K562 (cell line): Measurements from ENCODE around the gene CSTF2T. TPM values are rescaled to one million over a fixed set of nuclear protein-coding genes. Genes with fewer than 3 reads are reported as not detected.

Experiments
- CBFA2T3 ChIP-seq: fragments of 450-650 bp; IDR thresholded peaks from 2 replicates; pipeline ENCODE4 v1.6.1; 2017
- CTBP1 ChIP-seq: fragments of 450-650 bp; IDR thresholded peaks from 2 replicates; pipeline ENCODE4 v1.6.1; 2016; ENCODE audit warnings: borderline replicate concordance
- DDX20 ChIP-seq: fragments of 450-650 bp; IDR thresholded peaks from 2 replicates; pipeline ENCODE4 v1.6.1; 2016; ENCODE audit warnings: missing genetic modification characterization, low read depth, mild to moderate bottlenecking, missing compliant biosample characterization, moderate library complexity
- HNRNPK ChIP-seq: fragments of 200-400 bp; formaldehyde crosslinking; IDR thresholded peaks from one replicate; pipeline ENCODE4 v1.6.1; 2018; ENCODE audit warnings: mild to moderate bottlenecking, low read depth, low read length; ENCODE audit not compliant: poor library complexity, severe bottlenecking
- MBD2 ChIP-seq: sonication (generic); IDR thresholded peaks from 2 replicates; pipeline ENCODE4 v1.6.1; 2016; ENCODE audit warnings: low read depth, borderline replicate concordance
- NR2C1 ChIP-seq, 2 experiments: fragments of 450-650 bp; IDR thresholded peaks; 2 replicates each; pipeline ENCODE4 v1.6.1; 2017; ENCODE audit warnings: mild to moderate bottlenecking in 2 of 2, antibody characterized with exemption in 1 of 2, inconsistent platforms in 1 of 2, missing compliant biosample characterization in 1 of 2, missing genetic modification characterization in 1 of 2
- RBM25 ChIP-seq: fragments of 200-400 bp; formaldehyde crosslinking; IDR thresholded peaks from 2 replicates; pipeline ENCODE4 v1.6.1; 2018; ENCODE audit warnings: low read length, low read depth, moderate library complexity; ENCODE audit not compliant: severe bottlenecking
- SMAD1 ChIP-seq: fragments of 150-350 bp; IDR thresholded peaks from 2 replicates; pipeline ENCODE4 v1.6.1; 2014; ENCODE audit warnings: low read length, low read depth; ENCODE audit not compliant: partially characterized antibody
- SRSF7 ChIP-seq: fragments of 200-400 bp; formaldehyde crosslinking; optimal IDR thresholded peaks from 2 replicates; pipeline ENCODE3; 2017; ENCODE audit warnings: mild to moderate bottlenecking, low read depth, low read length
- THRAP3 ChIP-seq: fragments of 450-650 bp; IDR thresholded peaks from 2 replicates; pipeline ENCODE4 v1.6.1; 2016; ENCODE audit warnings: mild to moderate bottlenecking, inconsistent platforms, borderline replicate concordance
- ZNF165 ChIP-seq: fragments of 250-450 bp; sonication (Bioruptor Pico); IDR thresholded peaks from 2 replicates; pipeline ENCODE4 v1.4.0; 2020; ENCODE audit warnings: borderline replicate concordance
- ZSCAN32 ChIP-seq: fragments of 450-650 bp; formaldehyde crosslinking; IDR thresholded peaks from 2 replicates; pipeline ENCODE4 v1.4.0; 2020; ENCODE audit warnings: mild to moderate bottlenecking, moderate library complexity
- polyA plus RNA-seq, 8 experiments: library from polyadenylated mRNA; depleted of rRNA in 4 of 8; stranded (reverse) in 5 of 8; unstranded in 3 of 8; fragments of >200 nt; fragmentation: Nextera tagmentation in 2 of 8; fragmentation: Illumina TruSeq in 1 of 8; extraction: Ambion mirVana in 2 of 8; extraction: Trizol in 1 of 8; gene quantifications; 2 replicates each; pipeline versions ENCODE4 v1.2.1 to v1.2.3, GENCODE V29; 2011 to 2014; ENCODE audit warnings: inconsistent platforms in 1 of 8, missing spikeins in 1 of 8
- total RNA-seq, 7 experiments: library from RNA; depleted of rRNA in 6 of 7; stranded (reverse); fragments of >200 nt in 6 of 7; fragmentation: Illumina TruSeq in 2 of 7; extraction: Trizol in 2 of 7; gene quantifications; 2 replicates each; pipeline versions ENCODE4 v1.2.1 to v1.2.3, GENCODE V29; 2011 to 2021; ENCODE audit warnings: low replicate concordance in 1 of 7
- TF ChIP-seq, protein P1 (sequence below): IDR thresholded peaks from 2 replicates; pipeline ENCODE4 v1.6.1; 2011; ENCODE audit warnings: borderline replicate concordance, low read depth, mild to moderate bottlenecking, moderate library complexity, low read length; ENCODE audit not compliant: insufficient read depth, poor library complexity, severe bottlenecking
- TF ChIP-seq, protein P2 (sequence below): fragments of 450-650 bp; IDR thresholded peaks from 2 replicates; pipeline ENCODE4 v1.6.1; 2018; ENCODE audit warnings: mild to moderate bottlenecking, low read depth; ENCODE audit not compliant: partially characterized antibody
- TF ChIP-seq, protein P3 (sequence below): fragments of 450-650 bp; IDR thresholded peaks from 2 replicates; pipeline ENCODE4 v1.7.0; 2016; ENCODE audit warnings: borderline replicate concordance
- TF ChIP-seq, protein P4 (sequence below): sonication (generic); formaldehyde crosslinking; IDR thresholded peaks from 2 replicates; pipeline ENCODE4 v1.8.0; 2022; ENCODE audit warnings: mild to moderate bottlenecking, missing genetic modification reagents

CSTF2T gene
- total and polyA plus RNA-seq, 9 of the 15 experiments (the other 6 are each of a cell fraction or from before 2014, with no cell fraction given): 10.3 to 32.4 (median 24.2) TPM

DNA sequence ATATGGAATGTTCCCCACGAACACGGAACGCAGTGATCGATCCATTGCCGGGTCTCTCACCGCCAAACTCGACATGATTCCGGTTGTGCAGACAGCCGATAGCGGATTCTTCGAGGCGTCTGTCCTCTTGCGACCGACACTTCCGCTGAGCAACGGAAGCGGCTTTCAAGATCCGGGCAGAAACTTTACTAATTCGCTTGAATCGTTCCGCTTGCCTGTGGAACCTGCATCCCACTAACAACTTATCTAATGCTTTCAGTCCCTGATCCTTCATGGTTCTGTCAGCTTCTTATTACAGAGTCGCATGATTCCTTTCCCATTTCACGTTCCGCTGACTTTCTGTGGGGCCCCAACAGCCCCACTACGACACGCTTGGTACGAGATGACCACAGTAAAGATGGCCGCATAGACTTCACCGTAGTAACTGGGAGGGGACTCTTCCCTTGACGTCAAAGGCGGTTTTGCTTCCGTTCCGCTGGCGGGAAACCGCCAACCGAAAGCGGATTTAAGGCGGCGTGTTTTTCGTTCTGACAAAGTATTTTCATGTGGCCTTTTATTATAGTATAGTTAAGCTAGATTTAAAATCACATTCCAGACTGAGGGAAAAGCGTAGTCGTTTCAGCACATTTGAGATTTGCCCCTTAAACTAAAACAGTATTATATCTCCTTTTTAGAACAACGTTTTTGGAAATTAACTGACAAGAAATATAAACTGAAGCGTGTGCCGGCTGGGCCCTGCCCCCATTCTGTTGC is at the start of gene CSTF2T (continued):
- TF ChIP-seq, protein P1, sequence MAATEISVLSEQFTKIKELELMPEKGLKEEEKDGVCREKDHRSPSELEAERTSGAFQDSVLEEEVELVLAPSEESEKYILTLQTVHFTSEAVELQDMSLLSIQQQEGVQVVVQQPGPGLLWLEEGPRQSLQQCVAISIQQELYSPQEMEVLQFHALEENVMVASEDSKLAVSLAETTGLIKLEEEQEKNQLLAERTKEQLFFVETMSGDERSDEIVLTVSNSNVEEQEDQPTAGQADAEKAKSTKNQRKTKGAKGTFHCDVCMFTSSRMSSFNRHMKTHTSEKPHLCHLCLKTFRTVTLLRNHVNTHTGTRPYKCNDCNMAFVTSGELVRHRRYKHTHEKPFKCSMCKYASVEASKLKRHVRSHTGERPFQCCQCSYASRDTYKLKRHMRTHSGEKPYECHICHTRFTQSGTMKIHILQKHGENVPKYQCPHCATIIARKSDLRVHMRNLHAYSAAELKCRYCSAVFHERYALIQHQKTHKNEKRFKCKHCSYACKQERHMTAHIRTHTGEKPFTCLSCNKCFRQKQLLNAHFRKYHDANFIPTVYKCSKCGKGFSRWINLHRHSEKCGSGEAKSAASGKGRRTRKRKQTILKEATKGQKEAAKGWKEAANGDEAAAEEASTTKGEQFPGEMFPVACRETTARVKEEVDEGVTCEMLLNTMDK: no peak
- TF ChIP-seq, protein P2, sequence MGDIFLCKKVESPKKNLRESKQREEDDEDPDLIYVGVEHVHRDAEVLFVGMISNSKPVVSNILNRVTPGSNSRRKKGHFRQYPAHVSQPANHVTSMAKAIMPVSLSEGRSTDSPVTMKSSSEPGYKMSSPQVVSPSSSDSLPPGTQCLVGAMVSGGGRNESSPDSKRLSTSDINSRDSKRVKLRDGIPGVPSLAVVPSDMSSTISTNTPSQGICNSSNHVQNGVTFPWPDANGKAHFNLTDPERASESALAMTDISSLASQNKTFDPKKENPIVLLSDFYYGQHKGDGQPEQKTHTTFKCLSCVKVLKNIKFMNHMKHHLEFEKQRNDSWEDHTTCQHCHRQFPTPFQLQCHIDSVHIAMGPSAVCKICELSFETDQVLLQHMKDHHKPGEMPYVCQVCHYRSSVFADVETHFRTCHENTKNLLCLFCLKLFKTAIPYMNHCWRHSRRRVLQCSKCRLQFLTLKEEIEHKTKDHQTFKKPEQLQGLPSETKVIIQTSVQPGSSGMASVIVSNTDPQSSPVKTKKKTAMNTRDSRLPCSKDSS: no peak
- TF ChIP-seq, protein P3, sequence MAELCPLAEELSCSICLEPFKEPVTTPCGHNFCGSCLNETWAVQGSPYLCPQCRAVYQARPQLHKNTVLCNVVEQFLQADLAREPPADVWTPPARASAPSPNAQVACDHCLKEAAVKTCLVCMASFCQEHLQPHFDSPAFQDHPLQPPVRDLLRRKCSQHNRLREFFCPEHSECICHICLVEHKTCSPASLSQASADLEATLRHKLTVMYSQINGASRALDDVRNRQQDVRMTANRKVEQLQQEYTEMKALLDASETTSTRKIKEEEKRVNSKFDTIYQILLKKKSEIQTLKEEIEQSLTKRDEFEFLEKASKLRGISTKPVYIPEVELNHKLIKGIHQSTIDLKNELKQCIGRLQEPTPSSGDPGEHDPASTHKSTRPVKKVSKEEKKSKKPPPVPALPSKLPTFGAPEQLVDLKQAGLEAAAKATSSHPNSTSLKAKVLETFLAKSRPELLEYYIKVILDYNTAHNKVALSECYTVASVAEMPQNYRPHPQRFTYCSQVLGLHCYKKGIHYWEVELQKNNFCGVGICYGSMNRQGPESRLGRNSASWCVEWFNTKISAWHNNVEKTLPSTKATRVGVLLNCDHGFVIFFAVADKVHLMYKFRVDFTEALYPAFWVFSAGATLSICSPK: no peak
- peak; percentile 93 for TF ChIP-seq THRAP3
- TF ChIP-seq CBFA2T3: peak; percentile 14; the same call in 1 of the 2 replicates
- peak; percentile 73 for TF ChIP-seq MBD2
- no peak for TF ChIP-seq SRSF7
- TF ChIP-seq SMAD1: peak; percentile 83
- TF ChIP-seq HNRNPK: no peak
- 0 out of 2 replicates have a peak, but pooled peaks have one; percentile 58 for TF ChIP-seq DDX20
- TF ChIP-seq, protein P4, sequence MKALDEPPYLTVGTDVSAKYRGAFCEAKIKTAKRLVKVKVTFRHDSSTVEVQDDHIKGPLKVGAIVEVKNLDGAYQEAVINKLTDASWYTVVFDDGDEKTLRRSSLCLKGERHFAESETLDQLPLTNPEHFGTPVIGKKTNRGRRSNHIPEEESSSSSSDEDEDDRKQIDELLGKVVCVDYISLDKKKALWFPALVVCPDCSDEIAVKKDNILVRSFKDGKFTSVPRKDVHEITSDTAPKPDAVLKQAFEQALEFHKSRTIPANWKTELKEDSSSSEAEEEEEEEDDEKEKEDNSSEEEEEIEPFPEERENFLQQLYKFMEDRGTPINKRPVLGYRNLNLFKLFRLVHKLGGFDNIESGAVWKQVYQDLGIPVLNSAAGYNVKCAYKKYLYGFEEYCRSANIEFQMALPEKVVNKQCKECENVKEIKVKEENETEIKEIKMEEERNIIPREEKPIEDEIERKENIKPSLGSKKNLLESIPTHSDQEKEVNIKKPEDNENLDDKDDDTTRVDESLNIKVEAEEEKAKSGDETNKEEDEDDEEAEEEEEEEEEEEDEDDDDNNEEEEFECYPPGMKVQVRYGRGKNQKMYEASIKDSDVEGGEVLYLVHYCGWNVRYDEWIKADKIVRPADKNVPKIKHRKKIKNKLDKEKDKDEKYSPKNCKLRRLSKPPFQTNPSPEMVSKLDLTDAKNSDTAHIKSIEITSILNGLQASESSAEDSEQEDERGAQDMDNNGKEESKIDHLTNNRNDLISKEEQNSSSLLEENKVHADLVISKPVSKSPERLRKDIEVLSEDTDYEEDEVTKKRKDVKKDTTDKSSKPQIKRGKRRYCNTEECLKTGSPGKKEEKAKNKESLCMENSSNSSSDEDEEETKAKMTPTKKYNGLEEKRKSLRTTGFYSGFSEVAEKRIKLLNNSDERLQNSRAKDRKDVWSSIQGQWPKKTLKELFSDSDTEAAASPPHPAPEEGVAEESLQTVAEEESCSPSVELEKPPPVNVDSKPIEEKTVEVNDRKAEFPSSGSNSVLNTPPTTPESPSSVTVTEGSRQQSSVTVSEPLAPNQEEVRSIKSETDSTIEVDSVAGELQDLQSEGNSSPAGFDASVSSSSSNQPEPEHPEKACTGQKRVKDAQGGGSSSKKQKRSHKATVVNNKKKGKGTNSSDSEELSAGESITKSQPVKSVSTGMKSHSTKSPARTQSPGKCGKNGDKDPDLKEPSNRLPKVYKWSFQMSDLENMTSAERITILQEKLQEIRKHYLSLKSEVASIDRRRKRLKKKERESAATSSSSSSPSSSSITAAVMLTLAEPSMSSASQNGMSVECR (CRISPR knock-in tag): peak; percentile 42; the same call in 1 of the 2 replicates
- peak; percentile 65 for TF ChIP-seq CTBP1
- peak; percentile 76; the same call in 1 of the 2 replicates for TF ChIP-seq ZNF165
- TF ChIP-seq ZSCAN32: 0 out of 2 replicates have a peak, but pooled peaks have one; percentile 32
- TF ChIP-seq NR2C1 (IDR thresholded peaks at IDR 0.05): peak; percentile 94
- peak; percentile 97 for TF ChIP-seq NR2C1 (tag; IDR thresholded peaks at IDR 0.05)
- peak; percentile 8 for TF ChIP-seq RBM25
